ENCODE results near the gene GJD2.

The GJD2 gene

GRCh38 chr15:34713635-34714034 lies 41.2 kb downstream of the GJD2 start (continued):
- TF ChIP-seq ZBTB11 (tag by site-specific recombination; conservative IDR thresholded peaks at IDR 0.05; ENCODE audit: low read depth) (no peak), ZNF544 (tag by site-specific recombination; IDR thresholded peaks at IDR 0.05) (no peak), SP2 (tag by site-specific recombination; IDR thresholded peaks at IDR 0.05) (no peak), ZNF274 (IDR thresholded peaks at IDR 0.05; ENCODE audit: low read length) (no peak), ZNF274 (tag by site-specific recombination; IDR thresholded peaks at IDR 0.05; ENCODE audit: borderline replicate concordance) (no peak), ZNF169 (tag by site-specific recombination; IDR thresholded peaks at IDR 0.05) (no peak), ZNF24 (tag by site-specific recombination; IDR thresholded peaks at IDR 0.05) (no peak)

GRCh38 chr15:34709866-34710265 lies 44.9 kb downstream of the GJD2 start:
- Histone ChIP-seq H3K4me1 (ENCODE audit: control insufficient read depth, insufficient read depth, low read length) (no peaks in the 10 kb centered on the region), H3K4me3 (ENCODE audit: low read depth, low read length) (no peak overlapping the region), H3K27ac (ENCODE audit: extremely low read depth, low read depth, low read length) (no peak overlapping the region), H3K36me3 (ENCODE audit: control insufficient read depth in 2 of 2, insufficient read depth in 1 of 2, low read length in 2 of 2) (no peaks in the 10 kb centered on the region), H3K9me3 (ENCODE audit: control insufficient read depth, insufficient read depth, low read depth, low read length) (no peaks in the 10 kb centered on the region)
- ChIA-PET POLR2A (interaction anchor here (0.6 kb wide), 1 partner anchor 208 kb away, joined by 3 read pairs; no protein-coding TSS in a partner anchor), CTCF (interaction anchor here (0.6 to 2.1 kb wide), 2 partner anchors 210 to 266 kb away, joined by 3 to 9 read pairs; no protein-coding TSS in a partner anchor)
- TF ChIP-seq ZNF362 (tag by site-specific recombination; IDR thresholded peaks at IDR 0.05), result no peak
- no peak for TF ChIP-seq ZNF664 (tag by site-specific recombination; IDR thresholded peaks at IDR 0.05)
- no peak for TF ChIP-seq ZNF391 (tag by site-specific recombination; IDR thresholded peaks at IDR 0.05; ENCODE audit: borderline replicate concordance, low read depth)
- TF ChIP-seq ZNF624 (tag by site-specific recombination; IDR thresholded peaks at IDR 0.05), result no peak
- TF ChIP-seq ZBTB6 (tag by site-specific recombination; IDR thresholded peaks at IDR 0.05), result no peak
- TF ChIP-seq ZBTB17 (tag by site-specific recombination; IDR thresholded peaks at IDR 0.05), result no peak
- TF ChIP-seq ZEB2 (tag by site-specific recombination; IDR thresholded peaks at IDR 0.05), result no peak
- no peak for TF ChIP-seq ZNF366 (tag by site-specific recombination; conservative IDR thresholded peaks at IDR 0.05)
- TF ChIP-seq REST (tag by site-specific recombination; IDR thresholded peaks at IDR 0.05), result no peak
- TF ChIP-seq ZFHX2 (tag by site-specific recombination; conservative IDR thresholded peaks at IDR 0.05), result no peak
- TF ChIP-seq ZNF623 (tag by site-specific recombination; IDR thresholded peaks at IDR 0.05), result no peak
- no peak for TF ChIP-seq ZBTB26 (tag by site-specific recombination; optimal IDR thresholded peaks at IDR 0.05)
- TF ChIP-seq TSHZ1 (tag by site-specific recombination; IDR thresholded peaks at IDR 0.05; ENCODE audit: borderline replicate concordance), result no peak
- TF ChIP-seq ZNF18 (tag by site-specific recombination; IDR thresholded peaks at IDR 0.05), result no peak

All from HEK293 (cell line).